GM10266 (cell line): ENCODE data around the gene ATP10A.

Experiments used
- DNase-seq: peaks from one replicate; pipeline ENCODE4 v3.0.0; 2012; ENCODE audit errors: extremely low spot score
- TF ChIP-seq, protein P1 (sequence below): IDR thresholded peaks from 2 replicates; pipeline ENCODE4 v1.5.1; 2012; ENCODE audit warnings: mild to moderate bottlenecking, low read depth; ENCODE audit not compliant: control insufficient read depth, insufficient read depth; ENCODE audit errors: missing control alignments

The ATP10A gene, protein sequence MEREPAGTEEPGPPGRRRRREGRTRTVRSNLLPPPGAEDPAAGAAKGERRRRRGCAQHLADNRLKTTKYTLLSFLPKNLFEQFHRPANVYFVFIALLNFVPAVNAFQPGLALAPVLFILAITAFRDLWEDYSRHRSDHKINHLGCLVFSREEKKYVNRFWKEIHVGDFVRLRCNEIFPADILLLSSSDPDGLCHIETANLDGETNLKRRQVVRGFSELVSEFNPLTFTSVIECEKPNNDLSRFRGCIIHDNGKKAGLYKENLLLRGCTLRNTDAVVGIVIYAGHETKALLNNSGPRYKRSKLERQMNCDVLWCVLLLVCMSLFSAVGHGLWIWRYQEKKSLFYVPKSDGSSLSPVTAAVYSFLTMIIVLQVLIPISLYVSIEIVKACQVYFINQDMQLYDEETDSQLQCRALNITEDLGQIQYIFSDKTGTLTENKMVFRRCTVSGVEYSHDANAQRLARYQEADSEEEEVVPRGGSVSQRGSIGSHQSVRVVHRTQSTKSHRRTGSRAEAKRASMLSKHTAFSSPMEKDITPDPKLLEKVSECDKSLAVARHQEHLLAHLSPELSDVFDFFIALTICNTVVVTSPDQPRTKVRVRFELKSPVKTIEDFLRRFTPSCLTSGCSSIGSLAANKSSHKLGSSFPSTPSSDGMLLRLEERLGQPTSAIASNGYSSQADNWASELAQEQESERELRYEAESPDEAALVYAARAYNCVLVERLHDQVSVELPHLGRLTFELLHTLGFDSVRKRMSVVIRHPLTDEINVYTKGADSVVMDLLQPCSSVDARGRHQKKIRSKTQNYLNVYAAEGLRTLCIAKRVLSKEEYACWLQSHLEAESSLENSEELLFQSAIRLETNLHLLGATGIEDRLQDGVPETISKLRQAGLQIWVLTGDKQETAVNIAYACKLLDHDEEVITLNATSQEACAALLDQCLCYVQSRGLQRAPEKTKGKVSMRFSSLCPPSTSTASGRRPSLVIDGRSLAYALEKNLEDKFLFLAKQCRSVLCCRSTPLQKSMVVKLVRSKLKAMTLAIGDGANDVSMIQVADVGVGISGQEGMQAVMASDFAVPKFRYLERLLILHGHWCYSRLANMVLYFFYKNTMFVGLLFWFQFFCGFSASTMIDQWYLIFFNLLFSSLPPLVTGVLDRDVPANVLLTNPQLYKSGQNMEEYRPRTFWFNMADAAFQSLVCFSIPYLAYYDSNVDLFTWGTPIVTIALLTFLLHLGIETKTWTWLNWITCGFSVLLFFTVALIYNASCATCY (N-terminal part only)

DNA sequence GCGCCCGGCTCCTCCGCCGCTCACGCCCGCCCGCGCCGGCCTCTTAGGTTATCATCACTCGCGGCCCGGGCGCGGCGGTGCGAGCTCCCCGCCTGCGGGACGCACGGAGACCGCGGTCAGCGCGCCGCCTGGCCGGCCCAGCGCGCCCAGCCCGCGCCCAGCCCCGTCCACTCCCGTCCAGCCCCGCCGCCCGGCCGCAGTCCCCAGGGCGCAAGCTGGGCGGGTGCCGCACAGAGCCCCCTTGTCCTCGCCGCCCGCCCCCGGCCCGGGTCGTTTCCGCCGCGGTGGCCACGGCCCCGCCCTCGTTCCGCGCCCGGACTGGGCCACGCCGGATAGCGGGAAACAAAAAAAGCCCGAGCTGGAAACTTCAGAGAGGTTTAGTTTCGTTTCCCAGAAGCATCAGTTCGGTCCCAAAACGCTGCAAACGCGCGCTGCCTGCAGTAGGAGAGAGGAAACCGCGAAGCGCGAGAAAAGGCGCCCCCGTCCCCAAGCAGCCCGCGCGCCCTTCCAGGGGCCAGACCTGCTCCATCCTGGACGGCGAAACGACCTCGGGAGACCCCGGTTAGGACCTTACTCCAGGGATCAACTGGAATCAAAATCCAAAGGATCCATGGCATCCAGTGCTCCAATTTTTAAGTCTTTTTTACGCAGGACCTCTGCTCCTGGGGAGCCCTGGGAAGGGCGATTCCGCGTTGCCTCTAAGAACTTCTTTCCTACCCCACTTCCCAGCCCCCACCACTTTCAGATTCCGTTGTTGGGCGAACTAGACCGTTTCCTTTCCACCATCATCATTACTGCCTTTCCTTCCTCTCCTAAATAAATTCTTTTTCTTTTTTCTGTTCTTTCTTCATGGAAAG is at the start of gene ATP10A:
TSS of gene ATP10A (minus strand) at position 217 of the 857 bp plus-strand sequence. CDS start 231 bp downstream, outside the sequence.
- TF ChIP-seq, protein P1, sequence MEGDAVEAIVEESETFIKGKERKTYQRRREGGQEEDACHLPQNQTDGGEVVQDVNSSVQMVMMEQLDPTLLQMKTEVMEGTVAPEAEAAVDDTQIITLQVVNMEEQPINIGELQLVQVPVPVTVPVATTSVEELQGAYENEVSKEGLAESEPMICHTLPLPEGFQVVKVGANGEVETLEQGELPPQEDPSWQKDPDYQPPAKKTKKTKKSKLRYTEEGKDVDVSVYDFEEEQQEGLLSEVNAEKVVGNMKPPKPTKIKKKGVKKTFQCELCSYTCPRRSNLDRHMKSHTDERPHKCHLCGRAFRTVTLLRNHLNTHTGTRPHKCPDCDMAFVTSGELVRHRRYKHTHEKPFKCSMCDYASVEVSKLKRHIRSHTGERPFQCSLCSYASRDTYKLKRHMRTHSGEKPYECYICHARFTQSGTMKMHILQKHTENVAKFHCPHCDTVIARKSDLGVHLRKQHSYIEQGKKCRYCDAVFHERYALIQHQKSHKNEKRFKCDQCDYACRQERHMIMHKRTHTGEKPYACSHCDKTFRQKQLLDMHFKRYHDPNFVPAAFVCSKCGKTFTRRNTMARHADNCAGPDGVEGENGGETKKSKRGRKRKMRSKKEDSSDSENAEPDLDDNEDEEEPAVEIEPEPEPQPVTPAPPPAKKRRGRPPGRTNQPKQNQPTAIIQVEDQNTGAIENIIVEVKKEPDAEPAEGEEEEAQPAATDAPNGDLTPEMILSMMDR, result no peak
- DNase-seq, result no peak

DNA sequence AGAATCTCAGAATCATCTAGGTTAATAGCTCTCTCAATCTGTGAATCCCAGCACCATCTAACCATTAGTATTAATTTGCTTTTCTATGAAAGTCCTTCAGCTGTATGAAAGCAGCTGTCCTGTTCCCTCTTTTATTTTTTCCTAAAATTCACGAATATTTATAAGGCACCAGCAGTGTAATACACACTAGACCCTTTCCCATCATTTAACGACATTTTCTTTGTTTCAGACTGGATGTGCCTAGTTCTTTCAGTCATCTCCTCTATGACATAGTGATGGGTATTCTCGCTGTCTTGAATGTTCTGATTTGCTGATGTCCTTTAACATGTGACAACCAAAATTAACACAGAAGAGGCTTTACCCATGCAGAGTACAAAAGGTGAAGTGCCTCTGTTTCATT is 48.9 kb upstream of the ATP10A start:
- DNase-seq, result no peak
- TF ChIP-seq, protein P1, result no peak

DNA sequence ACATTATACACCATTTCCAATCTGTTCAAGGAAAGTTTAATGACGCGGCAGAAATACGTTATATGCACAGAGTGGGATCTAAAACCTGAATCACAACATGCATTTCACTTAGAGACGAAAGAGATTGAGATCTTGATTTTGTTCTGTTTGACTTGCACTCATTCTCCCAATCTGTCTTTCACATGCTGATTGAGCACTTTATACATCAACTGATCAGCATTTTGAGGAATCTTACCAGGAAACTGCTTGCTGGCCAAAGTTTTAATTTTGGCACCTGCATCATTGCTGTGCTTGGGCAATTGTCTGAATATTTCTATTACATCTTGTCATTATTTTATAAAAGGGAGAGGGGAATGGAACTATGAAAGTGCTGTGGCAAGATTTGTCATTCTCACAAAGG is 47.7 kb upstream of the ATP10A start:
- TF ChIP-seq, protein P1, result no peak
- no peak for DNase-seq

DNA sequence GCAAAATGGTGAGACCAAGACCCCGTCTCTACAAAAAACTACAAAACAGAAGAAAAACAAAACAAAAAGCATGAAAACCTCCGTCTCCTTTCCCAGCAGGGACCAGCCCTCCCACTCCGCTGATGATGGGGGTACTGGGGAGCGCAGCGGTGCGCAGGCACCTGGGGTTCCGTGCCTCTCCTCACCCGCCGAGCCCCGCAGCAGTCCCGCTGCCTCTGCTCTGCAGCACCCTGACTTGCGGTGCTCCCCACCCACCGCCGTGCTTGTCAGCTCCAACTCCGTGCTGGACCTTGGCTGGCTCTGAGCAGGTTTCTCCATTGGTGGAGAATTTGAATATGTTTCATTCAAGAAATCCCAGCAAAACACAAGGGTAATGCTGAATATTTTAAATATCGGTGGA is 46.7 kb upstream of the ATP10A start:
- TF ChIP-seq, protein P1, result no peak
- no peak for DNase-seq

DNA sequence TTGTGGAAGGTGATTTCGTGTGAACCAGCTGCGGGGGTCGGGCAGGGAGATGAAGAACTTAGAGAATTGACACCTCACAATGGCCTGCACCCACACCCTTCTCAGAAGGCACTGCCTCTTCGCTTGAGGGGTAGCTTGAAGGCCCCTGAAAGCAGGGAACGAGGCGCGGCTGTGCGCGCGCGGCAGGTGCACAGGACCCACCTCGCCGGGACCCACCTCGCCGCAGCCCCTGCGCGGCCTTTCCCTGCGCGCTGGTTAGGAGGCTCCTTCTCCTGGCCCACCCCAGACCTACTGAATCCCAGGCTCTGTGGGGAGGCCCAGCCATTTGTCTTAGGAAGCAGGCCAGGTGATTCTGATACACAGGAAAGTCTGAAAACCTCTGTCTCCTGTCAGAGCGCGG is 46.2 kb upstream of the ATP10A start:
- TF ChIP-seq, protein P1, result no peak
- no peak for DNase-seq

DNA sequence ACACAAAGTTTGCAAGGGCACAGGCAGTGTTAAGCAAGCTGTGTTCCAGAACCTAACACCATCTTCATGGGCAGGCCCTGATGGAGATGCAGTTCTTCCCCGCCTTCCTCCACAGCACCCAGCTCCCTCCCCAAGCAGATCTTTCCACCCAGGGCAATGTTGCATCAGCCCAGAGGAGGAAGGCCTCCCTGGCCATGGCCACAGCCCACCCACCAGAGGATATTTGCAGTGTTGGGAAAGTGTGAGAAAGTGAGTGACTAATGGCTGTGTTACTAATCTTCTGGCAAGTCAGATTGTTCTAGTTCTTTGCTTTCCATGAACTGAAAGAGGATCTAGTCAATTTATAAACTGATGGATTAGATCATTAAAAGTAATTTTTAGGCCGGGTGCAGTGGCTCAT is 42.0 kb upstream of the ATP10A start:
- TF ChIP-seq, protein P1, result no peak

More for the DNA sequence above, 42.0 kb upstream of the ATP10A start:
- DNase-seq, result no peak
